Stimulated activated CD8-positive, alpha-beta memory T cell treated with anti-CD3 and anti-CD28 coated beads, Interleukin-7, amount 100 ng/mL, for 24 hours (primary cell): ENCODE measurements around the gene EPB41L2.

Experiments used
- DNase-seq: peaks from one replicate; pipeline ENCODE4 v3.0.0-alpha.2; 2020; ENCODE audit warnings: low read depth

Gene EPB41L2

GRCh38 chr6:130975325-130975724 lies 87.7 kb downstream of the EPB41L2 start:
- no peak for DNase-seq

GRCh38 chr6:130973521-130974277 lies 89.3 kb downstream of the EPB41L2 start:
- DNase-seq = no peak

- no peak for DNase-seq
Measured at GRCh38 chr6:130971504-130971903, 91.5 kb downstream of the EPB41L2 start.

- DNase-seq = no peak
Measured at GRCh38 chr6:130970839-130971410, 92.1 kb downstream of the EPB41L2 start.

- DNase-seq = no peak
Measured at GRCh38 chr6:130969791-130970491, 93.1 kb downstream of the EPB41L2 start.

GRCh38 chr6:130969166-130969565 lies 93.9 kb downstream of the EPB41L2 start:
- no peak for DNase-seq

GRCh38 chr6:130968476-130968875 lies 94.6 kb downstream of the EPB41L2 start:
- no peak for DNase-seq

GRCh38 chr6:130967502-130968445 lies 95.3 kb downstream of the EPB41L2 start:
- no peak for DNase-seq

- DNase-seq = no peak
Measured at GRCh38 chr6:130966344-130966980, 96.6 kb downstream of the EPB41L2 start.

- DNase-seq = no peak
Measured at GRCh38 chr6:130965656-130966055, 97.4 kb downstream of the EPB41L2 start.

GRCh38 chr6:130964808-130965604 lies 98.0 kb downstream of the EPB41L2 start:
- DNase-seq = no peak

GRCh38 chr6:130964289-130964688 lies 98.8 kb downstream of the EPB41L2 start:
- DNase-seq = no peak

GRCh38 chr6:130962966-130963365 lies 100.1 kb downstream of the EPB41L2 start:
- no peak for DNase-seq

GRCh38 chr6:130961148-130961547 lies 101.9 kb downstream of the EPB41L2 start:
- no peak for DNase-seq

GRCh38 chr6:130959951-130960350 lies 103.1 kb downstream of the EPB41L2 start:
- no peak for DNase-seq

GRCh38 chr6:130958468-130958867 lies 104.6 kb downstream of the EPB41L2 start:
- DNase-seq = no peak

- DNase-seq = no peak
Measured at GRCh38 chr6:130955755-130956154, 107.3 kb downstream of the EPB41L2 start.

- DNase-seq = no peak
Measured at GRCh38 chr6:130949553-130949952, 113.5 kb downstream of the EPB41L2 start.

GRCh38 chr6:130947464-130947863 lies 115.6 kb downstream of the EPB41L2 start:
- no peak for DNase-seq

GRCh38 chr6:130946076-130946475 lies 117.0 kb downstream of the EPB41L2 start:
- DNase-seq = no peak
